HG03064 (cell line): ENCODE data around the gene SRSF10.
"Not testable (repeated sequence)": the region's sequence is repeated elsewhere in the genome, so short reads cannot be mapped to it uniquely, and the experiment has no call there.

ENCODE experiments used
- ATAC-seq: cut with Tn5 transposase; IDR thresholded peaks from one replicate; pipeline ENCODE4 v1.9.1; 2021; ENCODE audit warnings: low read depth; ENCODE audit not compliant: unreplicated experiment

The SRSF10 gene

DNA sequence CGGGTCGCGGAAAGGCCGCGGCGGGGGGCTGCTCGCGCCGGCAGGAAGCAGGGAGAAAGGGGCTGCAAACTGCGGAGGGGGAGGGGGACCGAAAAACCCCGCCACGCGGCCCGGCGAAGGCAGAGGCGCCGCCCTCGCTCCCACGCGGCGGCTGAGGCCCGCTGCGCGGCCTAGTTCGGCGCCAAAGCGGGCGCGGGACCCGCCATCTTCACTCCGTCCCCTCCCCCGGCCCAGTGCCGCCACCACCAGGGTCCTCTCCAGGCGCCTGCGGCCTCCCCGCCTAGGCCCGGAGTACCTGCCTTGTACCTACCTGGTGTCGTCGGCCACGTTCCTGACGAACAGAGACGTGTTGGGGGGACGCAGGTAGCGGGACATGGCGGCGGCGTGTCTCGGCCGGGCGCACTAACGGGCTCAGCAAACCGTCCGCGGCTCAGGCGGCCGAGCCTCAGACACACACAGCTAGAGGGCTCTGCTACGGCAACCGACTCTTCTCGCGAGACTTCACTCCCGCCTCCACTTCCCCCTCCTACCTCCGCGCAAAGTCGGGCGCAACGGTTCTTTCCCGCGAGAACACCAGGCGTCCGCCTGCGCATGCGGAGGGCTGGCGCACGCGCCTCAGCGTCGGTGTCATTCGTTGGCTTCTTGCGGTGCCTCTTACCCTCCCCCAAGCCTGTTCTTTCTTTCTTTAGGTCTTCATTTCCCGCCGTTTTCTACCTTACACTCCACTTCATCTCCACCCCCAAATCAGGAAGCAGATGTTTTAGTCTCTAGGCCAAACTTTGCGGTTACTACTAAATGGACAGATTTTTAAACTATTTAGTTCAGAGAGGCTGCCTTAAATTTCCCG, at the start of gene SRSF10:
SRSF10 (minus strand) TSS at position 447 of the 847 bp plus-strand sequence; CDS start at position 375, 72 bp downstream.
- peak; percentile 82 for ATAC-seq

DNA sequence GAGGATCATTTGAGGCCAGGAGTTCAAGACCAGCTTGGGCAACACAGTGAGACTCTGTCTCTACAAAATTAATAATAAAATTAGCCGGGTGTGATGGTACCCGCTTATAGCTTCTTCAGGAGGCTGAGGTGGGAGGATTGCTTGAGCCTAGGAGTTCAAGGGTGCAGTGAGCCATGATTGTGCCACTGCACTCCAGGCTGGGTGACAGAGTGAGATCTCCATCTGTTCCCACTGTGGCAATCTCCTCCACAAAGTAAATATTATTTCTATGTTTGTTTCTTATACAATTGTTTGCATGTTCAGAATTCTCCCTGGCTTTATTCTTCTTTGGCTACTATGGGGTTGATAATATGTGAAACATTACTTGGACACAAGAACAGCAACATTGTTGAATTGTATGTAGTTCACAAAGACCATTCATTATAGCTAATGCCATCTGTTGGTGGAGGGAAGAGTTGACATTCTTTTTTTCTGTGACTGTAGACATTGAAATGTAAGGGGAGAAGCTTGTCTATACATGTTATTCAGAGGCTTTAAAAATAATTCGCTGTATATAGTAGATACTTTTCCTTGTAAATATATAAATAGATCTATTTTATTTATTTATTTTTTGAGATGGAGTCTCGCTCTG, 47.8 kb upstream of the SRSF10 start:
- ATAC-seq: no peak

DNA sequence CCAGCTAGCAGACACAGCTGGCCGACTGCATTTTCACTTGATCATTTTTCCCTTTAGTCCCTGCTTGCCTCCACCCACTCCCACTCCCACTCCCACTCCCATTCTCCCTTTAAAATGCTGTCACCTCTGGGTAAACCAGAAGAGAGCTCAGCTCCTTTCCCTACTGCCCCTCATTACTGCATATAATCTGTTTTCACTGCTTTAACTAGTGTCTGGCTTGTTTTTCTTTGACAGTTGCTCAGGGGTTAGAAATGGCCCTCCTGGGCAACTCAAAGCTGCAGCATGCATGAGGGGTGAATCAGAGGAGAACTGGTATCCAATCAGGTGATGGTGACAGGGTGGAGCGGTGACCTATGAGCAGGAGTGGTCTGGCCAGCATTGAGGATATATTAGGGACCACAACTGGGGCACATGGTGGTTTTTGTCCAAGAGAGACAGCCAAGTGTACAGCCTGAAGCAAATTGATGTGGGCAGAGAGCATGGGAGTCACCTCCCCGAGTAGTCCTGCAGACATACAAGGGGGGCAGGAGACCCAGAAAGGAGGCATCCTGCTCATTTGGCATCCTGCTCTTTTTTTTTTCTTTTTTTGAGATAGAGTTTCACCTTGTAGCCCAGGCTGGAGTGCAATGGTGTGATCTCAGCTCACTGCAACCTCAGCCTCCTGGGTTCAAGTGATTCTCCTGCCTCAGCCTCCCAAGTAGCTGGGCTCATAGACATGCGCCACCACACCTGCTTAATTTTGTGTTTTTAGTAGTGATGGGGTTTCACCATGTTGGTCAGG, 42.6 kb upstream of the SRSF10 start:
- ATAC-seq: no peak

DNA sequence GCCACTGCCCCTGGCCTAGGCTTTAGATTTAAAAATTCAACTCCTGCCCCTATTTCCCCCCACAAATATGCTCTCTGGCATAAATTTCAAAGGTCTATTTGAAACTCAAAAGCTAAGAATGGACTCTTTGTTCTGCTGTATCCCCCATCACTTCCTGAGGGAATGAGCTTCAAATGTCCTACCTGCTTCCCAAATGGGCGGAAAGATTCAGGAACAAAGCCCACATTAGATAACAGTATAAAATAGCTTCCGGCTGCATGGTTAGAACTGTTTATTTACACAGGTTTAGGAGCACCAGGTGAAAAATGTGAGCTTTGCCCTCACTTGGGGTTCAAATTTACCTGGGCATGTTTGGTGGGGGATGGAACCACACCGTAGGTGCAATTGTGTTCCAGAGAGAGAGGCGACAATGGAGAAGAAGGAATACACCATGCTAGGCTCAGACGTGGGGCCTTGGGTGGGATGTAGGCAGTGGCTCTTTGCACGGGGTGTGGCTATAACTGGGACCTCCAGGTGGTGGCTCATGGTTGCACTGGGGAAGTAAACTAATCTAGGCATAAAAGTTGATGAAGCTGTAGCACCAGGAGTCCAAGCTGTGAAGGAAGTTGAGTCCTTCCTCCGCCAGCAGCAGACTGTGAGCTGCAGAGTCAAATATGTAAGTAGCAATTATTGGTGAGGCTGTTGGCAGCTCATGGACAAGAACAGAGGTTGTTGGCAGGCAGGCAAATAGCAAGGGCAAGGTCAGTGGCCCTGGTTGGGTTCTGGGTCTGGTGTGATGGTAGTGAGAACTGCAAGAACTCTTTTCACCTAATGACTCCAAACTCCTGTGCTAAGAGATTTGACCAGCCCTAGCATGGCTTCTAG, 41.5 kb upstream of the SRSF10 start:
- ATAC-seq: no peak

DNA sequence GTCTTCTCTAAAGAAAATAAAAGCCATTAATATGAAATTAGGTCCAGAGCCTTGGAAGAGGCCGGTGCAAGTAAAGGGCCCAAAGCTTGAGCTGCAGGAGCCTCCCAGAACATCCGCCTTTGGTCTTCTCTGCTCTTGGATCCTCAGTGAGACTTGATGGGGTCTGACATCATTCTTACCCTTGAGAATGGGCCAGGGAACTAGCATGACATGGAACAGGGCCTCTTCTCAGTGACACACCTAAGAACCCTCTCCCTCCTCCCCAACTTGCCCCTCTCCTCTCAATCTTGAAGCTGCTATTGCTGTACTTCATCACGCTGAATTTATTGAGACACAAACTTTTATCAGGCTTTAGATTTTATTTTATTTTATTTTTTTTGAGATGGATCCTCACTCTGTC, 40.3 kb upstream of the SRSF10 start:
- ATAC-seq: no peak

DNA sequence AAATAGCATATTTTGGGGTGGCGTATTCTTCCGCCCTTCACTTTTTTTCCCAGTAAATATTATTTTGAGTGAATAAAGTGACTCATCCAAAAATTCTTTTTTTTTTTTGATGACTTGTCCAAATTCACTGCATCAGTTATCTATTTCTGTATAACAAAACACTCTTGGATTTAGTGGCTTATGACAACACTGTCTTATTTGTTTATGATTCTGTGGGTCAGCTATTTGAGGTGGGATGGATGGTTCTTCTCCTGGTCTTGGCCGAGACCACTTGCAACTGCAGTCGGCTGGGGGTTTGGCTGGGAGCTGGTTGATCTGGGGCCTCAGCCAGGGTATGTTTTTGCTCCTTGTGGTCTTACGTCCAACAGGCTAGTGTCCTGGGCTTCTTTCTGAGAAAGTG, 39.9 kb upstream of the SRSF10 start:
- ATAC-seq: no peak

DNA sequence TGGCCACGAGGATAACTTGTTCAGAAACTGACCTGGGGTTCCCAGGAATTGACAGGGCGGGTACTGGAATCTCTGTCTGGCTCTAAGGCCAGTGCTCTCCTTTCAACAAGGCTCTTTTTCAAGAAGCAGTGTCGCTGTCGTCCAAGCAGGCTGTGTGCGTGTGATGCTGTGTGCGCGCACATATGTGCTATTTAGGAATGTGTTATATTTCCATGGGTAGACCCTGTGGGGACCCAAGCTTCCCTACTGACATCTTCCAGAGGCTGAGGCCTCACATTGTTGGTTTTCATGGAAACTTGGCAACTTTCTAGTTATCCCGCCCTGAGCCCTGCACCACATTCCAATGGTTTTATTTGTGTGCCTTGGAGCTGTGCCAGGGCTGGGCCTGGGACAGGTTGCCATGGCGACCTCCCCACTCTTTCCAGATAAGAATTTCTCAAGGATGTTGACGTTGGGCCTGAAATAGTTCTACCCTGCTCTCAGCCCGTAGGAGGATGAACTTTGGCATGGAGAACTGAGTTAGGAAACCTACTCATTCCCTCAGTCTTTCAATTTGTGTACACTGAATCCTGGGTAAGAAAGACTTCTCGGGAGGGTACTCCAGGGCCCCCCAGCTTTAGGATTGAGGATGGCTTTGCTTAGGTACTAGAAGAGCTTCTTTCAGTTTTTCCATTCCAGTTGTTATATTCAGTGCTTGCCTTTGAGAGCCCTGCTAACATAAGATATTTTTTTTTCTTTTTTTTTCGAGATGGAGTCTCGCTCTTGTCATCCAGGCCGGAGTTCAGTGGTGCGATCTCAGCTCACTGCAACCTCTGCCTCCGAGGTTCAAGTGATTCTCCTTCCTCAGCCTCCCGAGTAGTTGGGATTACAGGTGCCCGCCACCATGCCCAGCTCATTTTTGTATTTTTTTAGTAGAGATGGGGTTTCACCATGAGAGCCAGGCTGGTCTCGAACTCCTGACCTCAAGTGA, 38.8 kb upstream of the SRSF10 start:
- ATAC-seq: no peak

DNA sequence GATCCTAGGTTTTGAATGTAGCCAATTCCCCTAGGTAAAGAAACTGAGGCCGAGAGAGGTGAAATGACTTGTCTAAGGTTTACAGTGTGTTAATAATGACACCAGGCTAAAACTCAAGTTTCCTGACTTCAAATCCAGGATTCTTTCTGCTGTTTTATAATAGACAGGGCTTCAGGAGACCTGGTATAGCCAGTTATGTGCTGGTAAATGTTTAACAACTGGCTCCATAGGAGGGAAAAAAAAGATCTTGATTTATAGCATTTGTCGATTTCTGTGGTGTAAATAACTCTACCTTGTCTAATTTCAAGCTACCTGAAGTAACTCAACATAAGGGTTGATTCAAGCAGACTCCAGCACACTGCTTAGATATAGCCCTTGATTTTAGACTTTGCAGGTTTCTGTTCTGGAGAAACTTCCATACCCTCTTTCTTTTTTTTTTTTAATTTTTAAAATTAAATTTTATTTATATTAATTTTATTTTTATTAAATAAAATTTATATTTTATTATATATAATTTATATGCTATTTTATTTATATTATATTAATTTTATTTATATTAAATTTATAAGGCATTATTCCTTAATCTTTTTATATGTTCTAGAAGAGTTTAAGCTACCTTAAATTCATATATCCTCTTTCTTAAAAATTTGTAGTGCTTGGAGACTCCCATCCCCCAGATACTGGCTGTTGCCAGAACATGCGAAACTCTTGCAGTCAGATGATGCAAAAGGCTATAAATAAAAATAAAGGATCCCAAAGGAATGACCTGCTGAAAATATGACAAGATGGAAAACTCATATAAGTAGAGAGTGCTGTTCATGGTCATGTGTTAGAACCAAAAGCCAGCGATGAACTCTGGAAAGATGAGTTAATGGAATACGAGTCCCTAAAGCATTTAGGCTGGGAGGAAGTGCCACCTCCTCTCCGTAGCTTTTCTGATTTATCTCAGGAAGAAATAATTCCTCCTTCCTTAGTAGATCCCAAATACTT, 35.4 kb upstream of the SRSF10 start:
- no peak for ATAC-seq

DNA sequence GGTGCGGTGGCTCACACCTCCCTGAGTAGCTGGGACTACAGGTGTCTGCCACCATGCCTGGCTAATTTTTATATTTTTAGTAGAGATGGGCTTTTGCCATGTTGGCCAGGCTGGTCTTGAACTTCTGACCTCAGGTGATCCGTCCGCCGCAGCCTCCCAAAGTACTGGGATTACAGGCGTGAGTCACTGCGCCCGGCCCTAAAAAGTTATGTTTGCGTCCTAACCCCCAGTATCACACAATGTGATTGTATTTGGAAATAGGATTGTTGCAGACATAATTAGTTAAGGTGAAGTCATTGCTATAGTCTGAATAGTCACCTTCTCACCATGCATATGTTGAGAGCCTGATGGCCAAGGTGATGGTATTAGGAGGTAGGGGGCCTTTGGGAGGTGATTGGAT, 32.8 kb upstream of the SRSF10 start:
- not testable (repeated sequence) for ATAC-seq

DNA sequence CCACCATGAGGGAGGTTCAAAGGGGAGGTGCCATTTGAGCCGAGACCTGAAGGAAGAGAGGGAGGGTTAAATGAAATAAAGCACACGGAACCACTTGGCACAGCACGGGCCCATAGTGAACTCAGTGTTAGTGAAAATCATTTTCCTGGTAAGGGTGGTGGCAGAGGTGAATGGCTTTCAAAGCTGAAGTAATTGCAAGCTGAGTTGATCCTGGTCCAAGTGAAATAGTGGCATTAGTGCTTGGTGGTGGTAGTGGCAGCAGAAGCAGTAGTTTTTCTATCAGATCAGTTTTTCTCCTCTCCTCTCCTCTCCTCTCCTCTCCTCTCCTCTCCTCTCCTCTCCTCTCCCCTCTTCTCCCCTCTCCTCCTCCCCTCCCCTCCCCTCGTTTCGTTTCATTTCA, 30.5 kb upstream of the SRSF10 start:
- no peak for ATAC-seq

DNA sequence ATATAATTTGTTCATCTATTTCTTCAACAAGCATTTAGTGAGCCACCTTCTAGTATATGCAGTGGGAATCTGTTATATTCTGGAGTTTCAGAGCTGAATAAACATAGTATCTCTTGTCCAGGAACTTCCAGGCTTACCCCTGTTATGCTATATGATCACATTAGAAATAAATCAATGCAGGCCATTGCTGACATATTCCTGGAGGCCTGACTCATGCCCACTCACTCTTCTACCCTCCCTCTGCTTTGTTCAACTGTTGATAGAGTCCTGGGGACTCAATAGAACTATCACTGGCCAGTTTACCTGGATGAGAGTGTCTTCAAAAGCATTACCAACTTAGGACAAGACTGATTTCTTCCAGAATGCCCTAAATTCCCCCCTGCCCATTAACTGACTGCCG, 29.3 kb upstream of the SRSF10 start:
- no peak for ATAC-seq

DNA sequence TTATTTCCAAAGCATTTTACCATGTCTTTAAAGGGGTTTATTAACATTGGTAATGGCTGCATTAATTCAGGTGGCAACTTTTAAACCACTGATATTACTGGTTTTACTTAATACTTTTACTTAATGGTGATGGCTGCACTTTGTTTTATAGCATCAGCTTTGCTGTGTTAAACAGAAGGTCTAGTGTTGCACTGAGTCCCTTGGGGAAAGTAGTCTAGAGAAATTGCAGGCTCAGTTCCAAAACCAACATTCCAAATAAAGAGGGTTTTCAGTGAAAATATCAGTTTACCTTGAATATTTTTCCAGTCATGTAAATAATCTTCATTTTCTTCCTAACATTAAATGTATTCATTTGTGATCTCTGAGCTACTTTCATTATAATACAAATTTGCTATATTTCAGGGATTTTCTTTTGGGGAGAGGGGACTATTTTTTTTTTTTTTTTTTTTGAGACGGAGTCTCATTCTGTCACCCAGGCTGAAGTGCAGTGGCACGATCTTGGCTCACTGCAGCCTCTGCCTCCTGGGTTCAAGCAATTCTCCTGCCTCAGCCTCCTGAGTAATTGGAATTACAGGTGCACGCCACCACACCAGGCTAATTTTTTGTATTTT, 28.6 kb upstream of the SRSF10 start:
- not testable (repeated sequence) for ATAC-seq

DNA sequence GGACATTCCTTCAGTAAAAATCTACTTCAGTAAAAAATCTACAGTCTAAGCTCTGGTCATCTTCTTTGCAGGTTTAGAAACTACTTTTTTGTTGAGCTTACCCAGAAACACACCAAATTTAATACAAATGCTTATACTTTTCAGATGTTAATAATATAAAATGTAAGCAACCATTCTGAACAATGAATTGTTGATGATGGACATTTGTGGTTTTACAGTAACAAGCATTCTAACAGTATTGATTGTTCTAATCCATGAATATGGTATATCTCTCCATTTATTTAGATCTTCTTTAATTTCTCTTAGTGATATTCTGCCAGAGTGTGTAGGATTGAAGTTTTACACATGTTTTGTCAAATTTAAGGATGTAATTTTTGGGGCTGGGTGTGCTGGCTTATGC, 27.0 kb upstream of the SRSF10 start:
- ATAC-seq: no peak

DNA sequence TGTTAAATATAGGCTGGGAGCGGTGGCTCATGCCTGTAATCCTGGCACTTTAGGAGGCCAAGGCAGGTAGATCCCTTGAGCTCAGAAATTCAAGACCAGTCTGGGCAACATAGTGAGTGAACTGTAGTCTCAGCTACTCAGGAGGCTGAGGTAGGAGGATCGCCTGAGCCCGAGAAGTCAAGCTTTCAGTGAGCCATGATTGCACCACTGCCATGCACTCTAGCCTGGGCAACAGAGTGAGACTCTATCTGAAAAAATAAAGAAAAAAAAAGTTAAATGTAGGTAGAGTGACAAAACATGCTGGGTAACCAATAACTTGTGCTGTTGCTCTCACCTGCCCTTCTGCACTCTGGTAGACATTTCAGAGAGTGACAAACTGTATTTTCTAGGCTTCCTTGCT, 25.0 kb upstream of the SRSF10 start:
- no peak for ATAC-seq

DNA sequence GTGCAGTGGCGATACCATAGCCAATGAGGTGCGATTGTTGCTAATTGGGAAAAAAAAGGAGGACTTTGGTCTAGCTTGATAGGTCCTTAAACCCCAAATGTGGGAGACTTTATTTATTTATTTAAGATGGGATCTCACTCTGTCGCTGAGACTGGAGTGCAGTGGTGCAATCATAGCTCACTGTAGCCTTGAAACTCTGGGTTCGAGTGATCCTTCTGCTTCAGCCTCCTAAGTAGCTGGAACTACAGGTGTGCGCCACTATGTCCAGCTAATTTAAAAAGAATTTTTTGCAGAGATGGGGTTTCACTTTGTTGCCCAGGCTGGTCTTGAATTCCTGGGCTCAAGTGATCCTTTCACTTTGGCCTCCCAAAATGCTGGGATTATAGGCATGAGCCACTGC, 24.0 kb upstream of the SRSF10 start:
- no peak for ATAC-seq

DNA sequence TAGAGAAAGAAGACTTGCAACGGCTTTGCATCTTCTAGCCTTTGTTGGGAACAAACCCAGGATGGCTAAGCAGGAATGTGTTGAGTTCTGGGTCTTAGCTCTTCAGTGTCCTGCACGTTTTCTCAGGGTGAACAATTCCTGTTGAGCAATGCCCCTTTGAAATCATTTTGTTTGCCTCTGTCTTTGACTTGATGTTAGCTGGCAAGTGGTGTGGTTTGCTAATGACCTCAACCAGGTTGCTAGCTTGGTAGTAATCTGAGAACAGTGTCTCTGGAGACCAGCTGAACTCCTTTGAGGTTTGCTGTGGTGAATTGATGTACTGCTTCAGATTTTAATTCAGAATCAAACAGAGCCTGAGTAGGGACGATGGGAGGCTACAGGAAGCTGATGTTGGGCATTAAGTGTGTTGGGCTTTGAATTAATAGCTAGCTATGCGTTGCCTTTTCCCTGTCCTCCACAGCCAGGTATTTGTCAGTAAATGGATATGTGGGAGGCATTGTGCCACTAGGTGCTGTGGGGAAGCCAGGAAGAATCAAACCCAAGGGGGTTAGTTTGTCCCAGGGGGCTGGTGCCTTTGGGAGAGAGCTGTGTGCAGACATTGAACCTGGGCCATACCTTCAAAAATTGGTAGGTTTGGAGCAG, 23.3 kb upstream of the SRSF10 start:
- no peak for ATAC-seq

DNA sequence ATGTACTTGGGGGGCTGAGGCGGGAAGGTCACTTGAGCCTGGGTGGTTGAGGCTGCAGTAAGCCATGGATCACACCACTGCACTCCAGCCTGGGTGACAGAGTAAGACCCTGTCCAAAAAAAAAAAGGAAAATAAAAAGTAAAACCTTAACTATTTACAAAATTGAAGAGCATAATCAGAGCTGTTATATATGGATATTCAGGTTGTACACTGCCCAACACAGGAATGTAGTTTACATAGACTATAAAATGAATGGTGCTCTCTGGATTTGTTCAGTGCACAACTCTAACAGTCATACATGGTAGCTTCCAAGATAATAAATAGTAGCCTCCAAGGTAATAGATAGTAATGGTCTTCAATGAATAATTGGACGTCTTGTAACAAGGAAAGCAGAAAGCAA, 22.6 kb upstream of the SRSF10 start:
- no peak for ATAC-seq
